ENCODE results near the gene PTRH1.
A peak's percentile ranks its signal among the peaks of the same experiment; 100 is the strongest.

The PTRH1 gene

GRCh38 chr9:127720031-127720864 is 4.8 kb upstream of the PTRH1 start:
- CTCF ChIA-PET, result interaction anchor here (2.2 to 7.8 kb wide), 2 partner anchors 11 to 15 kb away, joined by 9 to 48 read pairs; partner anchors contain the start of gene TOR2A
- TF ChIP-seq CTCF (IDR thresholded peaks at IDR 0.05; ENCODE audit: insufficient read depth, low read length, missing control alignments), result no peak
- POLR2A ChIA-PET, result no interaction called here
- no peak overlapping the region for H3K4me3 ChIP-seq (ENCODE audit: low read depth, low read length)
- DNase-seq (ENCODE audit: low read depth, low spot score), result no peak

GRCh38 chr9:127717766-127718165 is 2.3 kb upstream of the PTRH1 start:
- no peak for DNase-seq (ENCODE audit: low read depth, low spot score)
- H3K4me3 ChIP-seq (ENCODE audit: low read depth, low read length), result no peak overlapping the region
- ChIA-PET CTCF (interaction anchor here (1.1 to 4.3 kb wide), 4 partner anchors 17 to 214 kb away, joined by 3 to 34 read pairs (median 6); partner anchors contain the start of gene TOR2A), POLR2A (no interaction called here)
- no peak for TF ChIP-seq CTCF (IDR thresholded peaks at IDR 0.05; ENCODE audit: insufficient read depth, low read length, missing control alignments)

GRCh38 chr9:127716412-127716811 is 949 bp upstream of the PTRH1 start:
- TF ChIP-seq CTCF (IDR thresholded peaks at IDR 0.05; ENCODE audit: insufficient read depth, low read length, missing control alignments), result no peak
- POLR2A ChIA-PET, result interaction anchor here (1.0 to 1.1 kb wide), 2 partner anchors 18 to 24 kb away, joined by 3 to 5 read pairs; partner anchors contain the start of gene TOR2A
- CTCF ChIA-PET, result interaction anchor here (1.1 to 4.3 kb wide), 7 partner anchors 19 to 213 kb away, joined by 3 to 34 read pairs (median 3); partner anchors contain the start of gene TOR2A
- peak overlapping the region; percentile 75; the same call in 1 of the 2 replicates for H3K4me3 ChIP-seq (ENCODE audit: low read depth, low read length)
- no peak for DNase-seq (ENCODE audit: low read depth, low spot score)

- ChIA-PET CTCF (interaction anchor here (0.9 to 4.3 kb wide), 10 partner anchors 15 to 206 kb away, joined by 3 to 34 read pairs (median 3); partner anchors contain the start of gene TOR2A), POLR2A (interaction anchor here (1.0 to 1.1 kb wide), 2 partner anchors 20 to 25 kb away, joined by 3 to 5 read pairs; partner anchors contain the start of gene TOR2A)
- TF ChIP-seq CTCF (IDR thresholded peaks at IDR 0.05; ENCODE audit: insufficient read depth, low read length, missing control alignments), result no peak
- no peak for DNase-seq (ENCODE audit: low read depth, low spot score)
- peak overlapping the region; percentile 75 for H3K4me3 ChIP-seq (ENCODE audit: low read depth, low read length)
Measured at GRCh38 chr9:127714951-127715469, 453 bp downstream of the PTRH1 start.

- no peak for DNase-seq (ENCODE audit: low read depth, low spot score)
- TF ChIP-seq CTCF (IDR thresholded peaks at IDR 0.05; ENCODE audit: insufficient read depth, low read length, missing control alignments), result no peak
- ChIA-PET CTCF (interaction anchor here (1.1 to 4.3 kb wide), 4 partner anchors 21 to 207 kb away, joined by 3 to 34 read pairs (median 5); partner anchors contain the start of gene TOR2A), POLR2A (no interaction called here)
- H3K4me3 ChIP-seq (ENCODE audit: low read depth, low read length), result peak overlapping the region; percentile 75
Measured at GRCh38 chr9:127714020-127714750, 1.3 kb downstream of the PTRH1 start.
